HCT116 (cell line): ENCODE data around the gene PRKG1. TPM values are rescaled to one million over a fixed set of nuclear protein-coding genes. Genes with fewer than 3 reads are reported as not detected.

Source experiments
- ATAC-seq: fragments of 200-7000 bp; cut with Tn5 transposase; 2 replicates; pipeline ENCODE4 v1.9.1; 2020; ENCODE audit warnings: mild to moderate bottlenecking, moderate library complexity
- BruUV-seq: library from RNA; stranded (reverse); fragments of 400-500 nt; replicated peaks from 2 replicates; lab custom pipeline; 2021; lab: Mats Ljungman, UMichigan
- CTCF ChIA-PET: fragments of 300-600 bp; sonication (Branson Sonifier 250); formaldehyde crosslinking; loops from one replicate; lab custom pipeline; 2021; ENCODE audit warnings: antibody characterized with exemption; lab: Charles Lee
- POLR2A ChIA-PET: fragments of 300-600, 350-600 bp; sonication (Branson Sonifier 250); formaldehyde crosslinking; loops from one replicate; lab custom pipeline; 2021; ENCODE audit warnings: antibody characterized with exemption; lab: Charles Lee
- RAD21 ChIA-PET, 2 experiments: fragments of 300-600 bp; sonication (Branson Sonifier 250); formaldehyde crosslinking; loops; one replicate each; lab custom pipeline; 2023; ENCODE audit warnings: low total read pairs in 2 of 2; ENCODE audit not compliant: uncharacterized antibody in 2 of 2, unreplicated experiment in 2 of 2, low non-redundant PET in 1 of 2; lab: Charles Lee
- DNase-seq: peaks from one replicate; pipeline ENCODE4 v3.0.0-alpha.2; 2010; ENCODE audit warnings: low read depth, low spot score
- H2AFZ ChIP-seq: fragments of 200-600 bp; shearing (Covaris generic), sonication (generic); 2 replicates; pipeline ENCODE4 v1.6.1; 2017; ENCODE audit warnings: low read depth, mixed run types, mixed read lengths, antibody characterized with exemption, low read length; ENCODE audit not compliant: poor library complexity, severe bottlenecking
- H3K27ac ChIP-seq: 2 replicates; pipeline ENCODE4 v1.5.1; 2012; ENCODE audit warnings: low read depth, low read length
- H3K27me3 ChIP-seq: fragments of 200-600 bp; sonication (generic); 2 replicates; pipeline ENCODE4 v1.6.1; 2016; ENCODE audit warnings: mixed run types, low read length, mixed read lengths; ENCODE audit not compliant: insufficient read depth
- H3K36me3 ChIP-seq, 2 experiments: fragments of 200-500 bp in 1 of 2; fragments of 200-600 bp in 1 of 2; sonication (Bioruptor generic) in 1 of 2; sonication (generic) in 1 of 2; 2 replicates each; pipeline versions ENCODE4 v1.5.1 to v1.6.1; 2014 to 2016; ENCODE audit warnings: low read length in 2 of 2, inconsistent platforms in 1 of 2, mixed read lengths in 1 of 2, mixed run types in 1 of 2; ENCODE audit not compliant: insufficient read depth in 2 of 2, control insufficient read depth in 1 of 2
- H3K4me1 ChIP-seq, 2 experiments: fragments of 200-600 bp in 1 of 2; sonication (generic) in 1 of 2; 2 replicates each; pipeline versions ENCODE4 v1.5.1 to v1.6.1; 2012 to 2017; ENCODE audit warnings: low read length in 2 of 2, inconsistent platforms in 1 of 2, mild to moderate bottlenecking in 1 of 2, mixed read lengths in 1 of 2, mixed run types in 1 of 2, moderate library complexity in 1 of 2; ENCODE audit not compliant: insufficient read depth in 2 of 2, control insufficient read depth in 1 of 2
- H3K4me2 ChIP-seq: fragments of 200-600 bp; sonication (generic); 2 replicates; pipeline ENCODE4 v1.6.1; 2017; ENCODE audit warnings: mixed run types, low read length, mixed read lengths
- H3K4me3 ChIP-seq, 2 experiments: fragments of 200-600 bp in 1 of 2; sonication (generic) in 1 of 2; replicated peaks in 1 of 2; 2 replicates each; pipeline ENCODE4 v1.5.1; 2011 to 2016; ENCODE audit warnings: low read length in 2 of 2, control low read depth in 1 of 2, low read depth in 1 of 2, mild to moderate bottlenecking in 1 of 2, mixed read lengths in 1 of 2, mixed run types in 1 of 2
- H3K79me2 ChIP-seq: fragments of 200-600 bp; sonication (generic); 2 replicates; pipeline ENCODE4 v1.6.1; 2017; ENCODE audit warnings: mild to moderate bottlenecking, mixed run types, low read length, moderate library complexity, mixed read lengths; ENCODE audit not compliant: insufficient read depth
- H3K9ac ChIP-seq: fragments of 200-600 bp; sonication (generic); 2 replicates; pipeline ENCODE4 v1.6.1; 2016; ENCODE audit warnings: low read length, mixed read lengths
- H3K9me2 ChIP-seq: fragments of 200-600 bp; sonication (generic), shearing (Covaris generic); 2 replicates; pipeline ENCODE4 v1.6.1; 2017; ENCODE audit warnings: mixed run types, mild to moderate bottlenecking, moderate library complexity; ENCODE audit not compliant: insufficient read depth
- H3K9me3 ChIP-seq, 2 experiments: fragments of 200-500 bp in 1 of 2; fragments of 200-600 bp in 1 of 2; sonication (Bioruptor generic) in 1 of 2; sonication (generic) in 1 of 2; 2 replicates each; pipeline ENCODE4 v1.6.1; 2014 to 2017; ENCODE audit warnings: low read length in 2 of 2, mixed read lengths in 2 of 2, inconsistent platforms in 1 of 2, low read depth in 1 of 2, mild to moderate bottlenecking in 1 of 2, mixed run types in 1 of 2, moderate library complexity in 1 of 2; ENCODE audit not compliant: control insufficient read depth in 1 of 2, insufficient read depth in 1 of 2
- H4K20me1 ChIP-seq: fragments of 200-600 bp; sonication (generic), shearing (Covaris generic); 2 replicates; pipeline ENCODE4 v1.6.1; 2017; ENCODE audit warnings: mixed run types, mild to moderate bottlenecking, moderate library complexity; ENCODE audit not compliant: insufficient read depth
- ATF3 ChIP-seq: IDR thresholded peaks from 2 replicates; pipeline ENCODE4 v1.6.1; 2012
- CBX3 ChIP-seq: IDR thresholded peaks from 2 replicates; pipeline ENCODE4 v1.6.1; 2012; ENCODE audit warnings: low read depth
- CEBPB ChIP-seq: IDR thresholded peaks from 2 replicates; pipeline ENCODE4 v1.6.1; 2012; ENCODE audit warnings: low read depth
- ELF1 ChIP-seq: IDR thresholded peaks from 2 replicates; pipeline ENCODE4 v1.6.1; 2012; ENCODE audit warnings: low read depth, borderline replicate concordance
- EZH2phosphoT487 ChIP-seq: fragments of 200-600 bp; IDR thresholded peaks from 2 replicates; pipeline ENCODE4 v1.6.1; 2018; ENCODE audit warnings: antibody characterized with exemption, borderline replicate concordance
- FOSL1 ChIP-seq: IDR thresholded peaks from 2 replicates; pipeline ENCODE4 v1.6.1; 2012; ENCODE audit warnings: low read depth
- JUND ChIP-seq: IDR thresholded peaks from 2 replicates; pipeline ENCODE4 v1.6.1; 2012
- POLR2A ChIP-seq: IDR thresholded peaks from 2 replicates; pipeline ENCODE4 v1.7.0; 2011; ENCODE audit warnings: borderline replicate concordance; ENCODE audit not compliant: insufficient read depth, insufficient read length; ENCODE audit errors: extremely low read depth
- POLR2AphosphoS5 ChIP-seq: IDR thresholded peaks from 2 replicates; pipeline ENCODE4 v1.6.1; 2011; ENCODE audit warnings: mild to moderate bottlenecking, low read depth, low read length, moderate library complexity
- RAD21 ChIP-seq: IDR thresholded peaks from 2 replicates; pipeline ENCODE4 v1.6.1; 2012; ENCODE audit warnings: low read depth, mild to moderate bottlenecking
- REST ChIP-seq: IDR thresholded peaks from 2 replicates; pipeline ENCODE4 v1.6.1; 2012; ENCODE audit warnings: low read depth
- SIN3A ChIP-seq: IDR thresholded peaks from 2 replicates; pipeline ENCODE4 v1.6.1; 2012; ENCODE audit warnings: low read depth
- SP1 ChIP-seq: IDR thresholded peaks from 2 replicates; pipeline ENCODE4 v1.6.1; 2012; ENCODE audit warnings: low read depth
- TCF7L2 ChIP-seq: IDR thresholded peaks from 2 replicates; pipeline ENCODE4 v1.7.0; 2011; ENCODE audit warnings: borderline replicate concordance, inconsistent platforms; ENCODE audit not compliant: insufficient read depth, insufficient read length; ENCODE audit errors: extremely low read depth
- ZBTB33 ChIP-seq: IDR thresholded peaks from 2 replicates; pipeline ENCODE4 v1.6.1; 2011; ENCODE audit warnings: mild to moderate bottlenecking, low read length, moderate library complexity; ENCODE audit not compliant: insufficient replicate concordance; ENCODE audit errors: extremely low read depth
- ZFX ChIP-seq: fragments of 450-650 bp; IDR thresholded peaks from 2 replicates; pipeline ENCODE4 v1.6.1; 2017
- ZNF274 ChIP-seq: fragments of 200-500 bp; sonication (Bioruptor generic); IDR thresholded peaks from 2 replicates; pipeline ENCODE4 v1.6.1; 2014; ENCODE audit warnings: mild to moderate bottlenecking, low read depth, low read length, inconsistent platforms
- intact Hi-C: fragments of 100-400 bp; cut with micrococcal nuclease; formaldehyde crosslinking; loops from 2 replicates; pipeline ENCODE4 v1.10.0; 2022
- total RNA-seq: library from RNA; stranded (reverse); gene quantifications from one replicate; pipeline ENCODE4 v1.2.1, GENCODE V29; 2021; ENCODE audit not compliant: unreplicated experiment
- TF ChIP-seq, protein P1 (sequence below): IDR thresholded peaks from 2 replicates; pipeline ENCODE4 v1.6.1; 2012

The PRKG1 gene
- total RNA-seq, 1 experiment from 2014 or later = 1.4 TPM

GRCh38 chr10:51838471-51838870 lies 764.2 kb downstream of the PRKG1 start:
- ChIA-PET RAD21 (no interaction called here), POLR2A (no interaction called here), CTCF (no interaction called here)
- Histone ChIP-seq H2AFZ (no peak overlapping the region), H4K20me1 (no peaks in the 10 kb centered on the region), H3K36me3 (no peaks in the 10 kb centered on the region), H3K9me3 (no peaks in the 10 kb centered on the region), H3K27me3 (no peaks in the 10 kb centered on the region), H3K9ac (no peak overlapping the region), H3K27ac (no peak overlapping the region), H3K4me3 (no peak overlapping the region), H3K4me2 (no peak overlapping the region), H3K9me2 (no peaks in the 10 kb centered on the region), H3K4me1 (no peaks in the 10 kb centered on the region), H3K79me2 (no peaks in the 10 kb centered on the region)
- intact Hi-C loops = no loop called here
- no TSS peak for BruUV-seq
- no peak for ATAC-seq
- no peak for TF ChIP-seq CEBPB
- TF ChIP-seq ZBTB33 = no peak
- no peak for TF ChIP-seq TCF7L2
- no peak for TF ChIP-seq ELF1
- no peak for TF ChIP-seq JUND
- TF ChIP-seq ZFX = no peak
- TF ChIP-seq, protein P1, sequence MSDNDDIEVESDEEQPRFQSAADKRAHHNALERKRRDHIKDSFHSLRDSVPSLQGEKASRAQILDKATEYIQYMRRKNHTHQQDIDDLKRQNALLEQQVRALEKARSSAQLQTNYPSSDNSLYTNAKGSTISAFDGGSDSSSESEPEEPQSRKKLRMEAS = no peak
- TF ChIP-seq ATF3 = no peak
- TF ChIP-seq FOSL1 = no peak
- TF ChIP-seq POLR2A = no peak
- TF ChIP-seq RAD21 = no peak
- TF ChIP-seq ZNF274 = no peak
- TF ChIP-seq REST = no peak
- no peak for TF ChIP-seq CBX3
- no peak for TF ChIP-seq SIN3A
- no peak for TF ChIP-seq EZH2phosphoT487
- no peak for TF ChIP-seq SP1
- TF ChIP-seq POLR2AphosphoS5 = no peak
- DNase-seq = no peak
